Keratinocyte (primary cell): Measurements from ENCODE around the gene HCN3. TPM values are rescaled to one million over a fixed set of nuclear protein-coding genes. Genes with fewer than 3 reads are reported as not detected.
A peak's percentile ranks its signal among the peaks of the same experiment; 100 is the strongest.

Experiments used
- DNase-seq: peaks from one replicate; pipeline ENCODE4 v3.0.0-alpha.2; 2011; ENCODE audit warnings: low read depth, missing footprints, low spot score
- FAIRE-seq: peaks from 2 replicates; lab custom pipeline; 2011; peaks lifted over from hg19 to GRCh38; lab: Jason Lieb, UNC
- H2AFZ ChIP-seq: 2 replicates; pipeline ENCODE4 v1.6.0; 2012; ENCODE audit warnings: low read length, control low read depth, inconsistent platforms; ENCODE audit not compliant: control insufficient read depth
- H3K27ac ChIP-seq: 2 replicates; pipeline ENCODE4 v1.5.1; 2011; ENCODE audit warnings: low read length; ENCODE audit not compliant: control insufficient read depth, insufficient read depth
- H3K27me3 ChIP-seq: 3 replicates; pipeline ENCODE4 v1.6.0; 2011; ENCODE audit warnings: low read length; ENCODE audit not compliant: control insufficient read depth, insufficient read depth; ENCODE audit errors: extremely low read depth
- H3K36me3 ChIP-seq, 2 experiments: 2 replicates in 1 of 2; 3 replicates in 1 of 2; pipeline ENCODE4 v1.5.1; 2011; ENCODE audit warnings: low read length in 2 of 2, mild to moderate bottlenecking in 1 of 2; ENCODE audit not compliant: control insufficient read depth in 2 of 2, insufficient read depth in 2 of 2; ENCODE audit errors: extremely low read depth in 1 of 2
- H3K4me1 ChIP-seq: 3 replicates; pipeline ENCODE4 v1.5.1; 2011; ENCODE audit warnings: low read length; ENCODE audit not compliant: control insufficient read depth, insufficient read depth; ENCODE audit errors: extremely low read depth
- H3K4me2 ChIP-seq: 3 replicates; pipeline ENCODE4 v1.6.0; 2011; ENCODE audit warnings: low read depth, low read length; ENCODE audit not compliant: control insufficient read depth, insufficient read depth; ENCODE audit errors: extremely low read depth
- H3K4me3 ChIP-seq, 3 experiments: fragments of 200-600 bp in 1 of 3; sonication (generic) in 1 of 3; 2 replicates in 2 of 3; 3 replicates in 1 of 3; pipeline ENCODE4 v1.5.1; 2011 to 2016; ENCODE audit warnings: low read length in 3 of 3, mild to moderate bottlenecking in 3 of 3, control low read depth in 2 of 3, inconsistent platforms in 1 of 3, low read depth in 1 of 3, mixed read lengths in 1 of 3, mixed run types in 1 of 3, moderate library complexity in 1 of 3; ENCODE audit not compliant: control insufficient read depth in 2 of 3, insufficient read depth in 2 of 3; ENCODE audit errors: extremely low read depth in 1 of 3
- H3K79me2 ChIP-seq: 2 replicates; pipeline ENCODE4 v1.6.0; 2012; ENCODE audit warnings: low read length; ENCODE audit not compliant: control insufficient read depth, insufficient read depth
- H3K9ac ChIP-seq: 3 replicates; pipeline ENCODE4 v1.6.0; 2011; ENCODE audit warnings: low read length; ENCODE audit not compliant: control insufficient read depth, insufficient read depth; ENCODE audit errors: extremely low read depth
- H3K9me1 ChIP-seq: 3 replicates; pipeline ENCODE4 v1.6.0; 2011; ENCODE audit warnings: low read length; ENCODE audit not compliant: control insufficient read depth, insufficient read depth; ENCODE audit errors: extremely low read depth
- H3K9me3 ChIP-seq: 2 replicates; pipeline ENCODE4 v1.5.1; 2012; ENCODE audit warnings: low read depth, low read length; ENCODE audit not compliant: control insufficient read depth
- H4K20me1 ChIP-seq: 3 replicates; pipeline ENCODE4 v1.6.0; 2011; ENCODE audit warnings: low read length; ENCODE audit not compliant: control insufficient read depth, insufficient read depth; ENCODE audit errors: extremely low read depth
- CTCF ChIP-seq, 3 experiments: IDR thresholded peaks in 1 of 3; conservative IDR thresholded peaks in 1 of 3; optimal IDR thresholded peaks in 1 of 3; 2 replicates in 2 of 3; 3 replicates in 1 of 3; pipeline versions ENCODE3 to v1.5.1; 2011; ENCODE audit warnings: low read length in 3 of 3, mild to moderate bottlenecking in 3 of 3, moderate library complexity in 2 of 3, control low read depth in 1 of 3, inconsistent platforms in 1 of 3; ENCODE audit not compliant: insufficient read depth in 2 of 3; ENCODE audit errors: extremely low read depth in 1 of 3
- EZH2 ChIP-seq: IDR thresholded peaks from one replicate; pipeline ENCODE4 v1.6.1; 2012; ENCODE audit warnings: inconsistent platforms, mild to moderate bottlenecking, low read length, moderate library complexity
- dilution Hi-C: fragments of 300-500 bp; cut with MboI; formaldehyde crosslinking; loops from one replicate; pipeline ENCODE4 v1.7.0; 2020; ENCODE audit warnings: low sequenced_read_pairs; ENCODE audit not compliant: extremely low pct_ligation_motif_present
- polyA plus RNA-seq, 5 experiments: library from polyadenylated mRNA; depleted of rRNA in 3 of 5; stranded (reverse) in 3 of 5; stranded (forward) in 1 of 5; unstranded in 1 of 5; fragments of >200 nt; gene quantifications; 1 replicate in 1 of 5; 2 replicates in 3 of 5; 3 replicates in 1 of 5; pipeline versions ENCODE4 v1.2.1 to v1.2.3, GENCODE V29; 2011 to 2012; ENCODE audit warnings: missing spikeins in 2 of 5, low read depth in 1 of 5, low replicate concordance in 1 of 5

The HCN3 gene
- polyA plus RNA-seq, 1 donor (not counting 4 experiments of a cell fraction or from before 2014, with no cell fraction given), result 3.0 TPM

GRCh38 chr1:155277902-155278688 is 832 bp downstream of the HCN3 start:
- no peaks in the 10 kb centered on the region for H3K79me2 ChIP-seq
- H3K9me1 ChIP-seq, result no peaks in the 10 kb centered on the region
- no peaks in the 10 kb centered on the region for H4K20me1 ChIP-seq
- no peaks in the 10 kb centered on the region for H3K27me3 ChIP-seq
- peak overlapping the region; percentile 68 for H3K9ac ChIP-seq
- H3K4me3 ChIP-seq, result peak overlapping the region; percentile 66 to 82 (median 73)
- H3K4me1 ChIP-seq, result peaks cover 15% of the 10 kb centered on the region
- peak overlapping the region; percentile 90 for H3K4me2 ChIP-seq
- H3K9me3 ChIP-seq, result no peaks in the 10 kb centered on the region
- H3K27ac ChIP-seq, result no peak overlapping the region
- FAIRE-seq (no peak), DNase-seq (no peak)
- dilution Hi-C loops, result no loop called here
- H3K36me3 ChIP-seq, result no peaks in the 10 kb centered on the region
- H2AFZ ChIP-seq, result peak overlapping the region; percentile 87
- no peak for TF ChIP-seq EZH2
- peak; percentile 50 to 67 (median 57) for TF ChIP-seq CTCF (optimal IDR thresholded peaks at IDR 0.05 in 1 of 3, IDR thresholded peaks at IDR 0.05 in 1 of 3, conservative IDR thresholded peaks at IDR 0.05 in 1 of 3; ENCODE audit: extremely low read depth in 1 of 3, insufficient read depth in 2 of 3, low read length in 3 of 3)

- DNase-seq (no peak), FAIRE-seq (no peak)
- H3K9me3 ChIP-seq, result no peaks in the 10 kb centered on the region
- H3K27me3 ChIP-seq, result no peaks in the 10 kb centered on the region
- H3K79me2 ChIP-seq, result no peaks in the 10 kb centered on the region
- peak overlapping the region; percentile 90 for H3K4me2 ChIP-seq
- H4K20me1 ChIP-seq, result no peaks in the 10 kb centered on the region
- dilution Hi-C loops, result no loop called here
- no peaks in the 10 kb centered on the region for H3K9me1 ChIP-seq
- H3K4me1 ChIP-seq, result peaks cover 12% of the 10 kb centered on the region
- no peak overlapping the region for H3K27ac ChIP-seq
- no peak overlapping the region for H3K4me3 ChIP-seq
- no peak overlapping the region for H3K9ac ChIP-seq
- no peaks in the 10 kb centered on the region for H3K36me3 ChIP-seq
- TF ChIP-seq EZH2 (no peak), CTCF (optimal IDR thresholded peaks at IDR 0.05 in 1 of 3, IDR thresholded peaks at IDR 0.05 in 1 of 3, conservative IDR thresholded peaks at IDR 0.05 in 1 of 3; ENCODE audit: extremely low read depth in 1 of 3, insufficient read depth in 2 of 3, low read length in 3 of 3) (no peak)
- H2AFZ ChIP-seq, result no peak overlapping the region
These were observed 1.5 kb downstream of the HCN3 start for GRCh38 chr1:155278689-155279160.
